ENCODE results near the gene OPTN. TPM values are rescaled to one million over a fixed set of nuclear protein-coding genes. Genes with fewer than 3 reads are reported as not detected.

OPTN gene
- total RNA-seq, 4 donors from 2014 or later = 55.4 to 68.5 (median 62.0) TPM

- TF ChIP-seq CTCF (IDR thresholded peaks at IDR 0.05) = no peak
- no peak for TF ChIP-seq POLR2A (IDR thresholded peaks at IDR 0.05)
- no peak for DNase-seq (ENCODE audit: low spot score in 2 of 2)
- WGBS, 2 donors = 65 to 89% methylated on average over 2 of the region's 2 CpGs
- intact Hi-C loops (cut with DNase I; ENCODE audit: low total_unique reads) = no loop called here
- H3K4me3 ChIP-seq (ENCODE audit: low read depth, poor library complexity, severe bottlenecking) = no peak overlapping the region
These were observed 84.3 kb downstream of the OPTN start for GRCh38 chr10:13184276-13184675.

GRCh38 chr10:13184730-13185514 is 85.0 kb downstream of the OPTN start:
- no peak for TF ChIP-seq CTCF (IDR thresholded peaks at IDR 0.05)
- no peak overlapping the region for H3K4me3 ChIP-seq (ENCODE audit: low read depth, poor library complexity, severe bottlenecking)
- WGBS, 2 donors = 83 to 84% methylated on average over 5 of the region's 5 CpGs
- DNase-seq (ENCODE audit: low spot score in 2 of 2) = no peak
- intact Hi-C loops (cut with DNase I; ENCODE audit: low total_unique reads) = no loop called here

GRCh38 chr10:13187135-13187534 is 87.2 kb downstream of the OPTN start:
- TF ChIP-seq POLR2A (IDR thresholded peaks at IDR 0.05) = no peak
- no peak for TF ChIP-seq CTCF (IDR thresholded peaks at IDR 0.05)
- no peak for DNase-seq (ENCODE audit: low spot score in 2 of 2)
- intact Hi-C loops (cut with DNase I; ENCODE audit: low total_unique reads) = no loop called here
- 97% methylated on average over 3 of the region's 3 CpGs for WGBS, 2 donors
- H3K4me3 ChIP-seq (ENCODE audit: low read depth, poor library complexity, severe bottlenecking) = no peak overlapping the region

Other genes with a start within 250 kb of the OPTN start
- gene CCDC3, start 98.5 kb upstream of the OPTN start, total RNA-seq = 100 to 1,000 TPM in 1 of 4 donors, 10 to 100 TPM in 3; 27.8 to 108 (median 74.6) TPM
- gene MCM10, start 61.4 kb downstream of the OPTN start, total RNA-seq = 1 to 10 TPM in 1 of 4 donors, under 1 TPM in 3; 0.08 to 1.5 (median 0.38) TPM
- gene UCMA, start 134.2 kb downstream of the OPTN start, total RNA-seq = not detected
- 10 to 100 TPM; 10.9 to 26.6 (median 17.3) TPM for gene PHYH, start 199.9 kb downstream of the OPTN start, total RNA-seq
- gene SEPHS1, start 248.1 kb downstream of the OPTN start, total RNA-seq = 10 to 100 TPM; 14.4 to 35.0 (median 17.4) TPM